Tibial nerve (tissue), 3 donors: ENCODE data around the gene SIGMAR1.

Source experiments
- CTCF ChIP-seq, 5 experiments: fragments of 200-600 bp in 3 of 5; fragments of 450-650 bp in 2 of 5; sonication (generic) in 3 of 5; IDR thresholded peaks; one replicate each; pipeline ENCODE4 v1.5.1; 2016 to 2019; ENCODE audit warnings: antibody characterized with exemption in 5 of 5, mild to moderate bottlenecking in 3 of 5, moderate library complexity in 2 of 5
- POLR2A ChIP-seq, 2 donors: fragments of 450-650 bp; IDR thresholded peaks; one replicate each; pipeline ENCODE4 v1.6.1; 2017; ENCODE audit warnings: antibody characterized with exemption in 2 of 2, mild to moderate bottlenecking in 2 of 2, moderate library complexity in 2 of 2

GRCh38 chr9:34647651-34648050, 10.1 kb upstream of the SIGMAR1 start:
- no peak for TF ChIP-seq CTCF (IDR thresholded peaks at IDR 0.05)
- TF ChIP-seq POLR2A (IDR thresholded peaks at IDR 0.05), result no peak
